ENCODE results near the gene SERPINB6. TPM values are rescaled to one million over a fixed set of nuclear protein-coding genes. Genes with fewer than 3 reads are reported as not detected.

The SERPINB6 gene
- total RNA-seq, 1 donor from 2014 or later: 93.8 TPM

- intact Hi-C loops (cut with DNase I): loop anchor here (5.0 kb wide), 1 partner anchor 316 kb away; the partner anchor contains the start of gene PSMG4
- no peak for TF ChIP-seq POLR2AphosphoS5 (IDR thresholded peaks at IDR 0.05; ENCODE audit: insufficient read depth in 1 of 2, low read depth in 1 of 2)
- no peak for TF ChIP-seq CTCF (IDR thresholded peaks at IDR 0.05)
- TF ChIP-seq POLR2A (IDR thresholded peaks at IDR 0.05): no peak
- H3K27ac ChIP-seq: no peak overlapping the region
Measured at GRCh38 chr6:2940851-2941250, 30.5 kb downstream of the SERPINB6 start.

GRCh38 chr6:2940010-2940850 lies 31.1 kb downstream of the SERPINB6 start:
- TF ChIP-seq POLR2A (IDR thresholded peaks at IDR 0.05) (no peak), CTCF (IDR thresholded peaks at IDR 0.05) (no peak), POLR2AphosphoS5 (IDR thresholded peaks at IDR 0.05; ENCODE audit: insufficient read depth in 1 of 2, low read depth in 1 of 2) (no peak)
- Histone ChIP-seq H3K36me3 (no peaks in the 10 kb centered on the region), H3K9me3 (no peaks in the 10 kb centered on the region), H3K4me3 (no peak overlapping the region), H3K4me1 (peaks cover 4% of the 10 kb centered on the region), H3K27ac (no peak overlapping the region), H3K27me3 (no peaks in the 10 kb centered on the region)
- peak in 1 of 2 donors; percentile 58 for DNase-seq (ENCODE audit: extremely low spot score in 2 of 2)
- intact Hi-C loops (cut with DNase I): loop anchor here (5.0 kb wide), 1 partner anchor 317 kb away; the partner anchor contains the start of gene PSMG4

More at GRCh38 chr6:2940851-2941250, 30.5 kb downstream of the SERPINB6 start:
- DNase-seq (ENCODE audit: extremely low spot score in 2 of 2): peak in 1 of 2 donors; percentile 46
- Histone ChIP-seq H3K4me3 (no peak overlapping the region), H3K27me3 (no peaks in the 10 kb centered on the region), H3K36me3 (no peaks in the 10 kb centered on the region), H3K9me3 (no peaks in the 10 kb centered on the region), H3K4me1 (peaks cover 4% of the 10 kb centered on the region)

- intact Hi-C loops (cut with DNase I): loop anchor here (5.0 kb wide), 1 partner anchor 318 kb away; the partner anchor contains the start of gene PSMG4
- peak in 1 of 2 donors; percentile 88 for DNase-seq (ENCODE audit: extremely low spot score in 2 of 2)
- no peaks in the 10 kb centered on the region for H3K27me3 ChIP-seq
Measured at GRCh38 chr6:2939315-2940009, 31.9 kb downstream of the SERPINB6 start.

GRCh38 chr6:2938632-2939083 lies 32.7 kb downstream of the SERPINB6 start:
- no peaks in the 10 kb centered on the region for H3K27me3 ChIP-seq
- peaks cover 4% of the 10 kb centered on the region for H3K4me1 ChIP-seq
- no peaks in the 10 kb centered on the region for H3K36me3 ChIP-seq
- no peak overlapping the region for H3K27ac ChIP-seq
- peak in 1 of 2 donors; percentile 43 for DNase-seq (ENCODE audit: extremely low spot score in 2 of 2)
- no peaks in the 10 kb centered on the region for H3K9me3 ChIP-seq
- no peak overlapping the region for H3K4me3 ChIP-seq
- TF ChIP-seq CTCF (IDR thresholded peaks at IDR 0.05) (no peak), POLR2A (IDR thresholded peaks at IDR 0.05) (no peak), POLR2AphosphoS5 (IDR thresholded peaks at IDR 0.05; ENCODE audit: insufficient read depth in 1 of 2, low read depth in 1 of 2) (no peak)
- intact Hi-C loops (cut with DNase I): no loop called here

More at GRCh38 chr6:2939315-2940009, 31.9 kb downstream of the SERPINB6 start:
- no peaks in the 10 kb centered on the region for H3K9me3 ChIP-seq
- no peaks in the 10 kb centered on the region for H3K36me3 ChIP-seq
- H3K4me3 ChIP-seq: no peak overlapping the region
- H3K4me1 ChIP-seq: peaks cover 4% of the 10 kb centered on the region
- no peak overlapping the region for H3K27ac ChIP-seq
- TF ChIP-seq POLR2A (IDR thresholded peaks at IDR 0.05): no peak
- no peak for TF ChIP-seq CTCF (IDR thresholded peaks at IDR 0.05)
- no peak for TF ChIP-seq POLR2AphosphoS5 (IDR thresholded peaks at IDR 0.05; ENCODE audit: insufficient read depth in 1 of 2, low read depth in 1 of 2)
